Heart left ventricle (tissue), 16 donors: ENCODE results near the gene ACSS3. TPM values are rescaled to one million over a fixed set of nuclear protein-coding genes. Genes with fewer than 3 reads are reported as not detected.

ENCODE experiments used
- ATAC-seq, 4 donors: fragments of 200-7000 bp; cut with Tn5 transposase; one replicate each; pipeline ENCODE4 v1.9.1; 2020 to 2022; ENCODE audit warnings: moderate library complexity in 4 of 4, mild to moderate bottlenecking in 3 of 4, moderate number of reproducible peaks in 1 of 4
- DNase-seq, 5 donors: peaks; one replicate each; pipeline ENCODE4 v3.0.0-alpha.2; 2020
- H3K27ac ChIP-seq, 12 donors: fragments of 200-600 bp; sonication (generic) in 4 of 12; one replicate each; pipeline versions ENCODE4 v1.5.0 to v1.8.0; 2016 to 2022; ENCODE audit warnings: mild to moderate bottlenecking in 2 of 12
- H3K27me3 ChIP-seq, 9 donors: fragments of 200-600 bp; sonication (generic) in 2 of 9; one replicate each; pipeline versions ENCODE4 v1.5.1 to v1.8.0; 2016 to 2022; ENCODE audit warnings: mild to moderate bottlenecking in 3 of 9
- H3K36me3 ChIP-seq, 9 donors: fragments of 200-600 bp; sonication (generic) in 2 of 9; one replicate each; pipeline versions ENCODE4 v1.5.0 to v1.8.0; 2018 to 2022; ENCODE audit warnings: mild to moderate bottlenecking in 2 of 9
- H3K4me1 ChIP-seq, 12 donors: fragments of 200-600 bp; sonication (generic) in 4 of 12; one replicate each; pipeline versions ENCODE4 v1.5.0 to v1.8.0; 2016 to 2022; ENCODE audit warnings: mild to moderate bottlenecking in 3 of 12
- H3K4me3 ChIP-seq, 12 donors: fragments of 200-600 bp; sonication (generic) in 4 of 12; one replicate each; pipeline versions ENCODE4 v1.5.0 to v1.8.0; 2017 to 2022; ENCODE audit warnings: mild to moderate bottlenecking in 9 of 12, moderate library complexity in 4 of 12
- H3K9me3 ChIP-seq, 12 donors: fragments of 200-600 bp; sonication (generic) in 4 of 12; one replicate each; pipeline versions ENCODE4 v1.5.0 to v1.8.0; 2016 to 2022; ENCODE audit warnings: mild to moderate bottlenecking in 1 of 12
- CTCF ChIP-seq, 12 donors: fragments of 200-600 bp; sonication (generic) in 4 of 12; IDR thresholded peaks; one replicate each; pipeline versions ENCODE4 v1.5.0 to v1.8.0; 2018 to 2022; ENCODE audit warnings: antibody characterized with exemption in 12 of 12, mild to moderate bottlenecking in 5 of 12
- POLR2A ChIP-seq, 2 donors: fragments of 450-650 bp; IDR thresholded peaks; one replicate each; pipeline ENCODE4 v1.6.1; 2017; ENCODE audit warnings: antibody characterized with exemption in 2 of 2, mild to moderate bottlenecking in 2 of 2, moderate library complexity in 2 of 2
- WGBS, 4 donors: extraction: QIAGEN DNeasy Blood & Tissue Kit in 2 of 4; methylation state at CpG; one replicate each; pipeline versions ENCODE4 v1.1.5 to v1.1.7; 2013 to 2018; 5-methylcytosine and 5-hydroxymethylcytosine counted together
- intact Hi-C, 10 donors: fragments of 100-400 bp; cut with DNase I; formaldehyde crosslinking; loops; one replicate each; pipeline versions ENCODE4 v1.11.1 to v1.14.2; 2022
- microRNA-seq, 4 donors: library from miRNA; unstranded; fragments of <30 nt; microRNA quantifications; one replicate each; pipeline versions ENCODE4 to v1.2.0, GENCODE V29; 2017 to 2020
- polyA plus RNA-seq, 2 donors: library from polyadenylated mRNA; stranded (reverse); fragments of 200-250 nt; gene quantifications; one replicate each; pipeline ENCODE4 v1.2.3, GENCODE V29; 2013
- total RNA-seq, 9 donors: library from RNA; depleted of rRNA in 2 of 9; stranded (reverse); fragments of >200 nt in 2 of 9; fragmentation: NEBNext Ultra II Directional in 3 of 9; extraction: Animal tissue kit (Norgen Biotek cat#: 25700) in 3 of 9; gene quantifications; one replicate each; pipeline versions ENCODE4 v1.1.0 to v1.2.4, GENCODE V29; 2016 to 2023
- donor health status: ischemic (EF 13 %, LVEDD 7.1; RV severe dilation, severe dysfunction).
- donor health status: healthy with polysubstance abuse.
- donor health status: DM: no; HTN: yes; CAD: no.
- donor health status: DM: no; HTN: no; CAD: no.
- donor health status: ischemic (EF 25% LVEDD 6.9; RV normal size, moderate dysfunction).
- donor health status: ischemic (EF 25% LVEDD 5.7; RV mildly dilated, moderate dysfunction).
- donor health status: healthy.
- donor health status: DM: yes; HTN: yes; CAD: no.
- donor health status: ischemic (EF 35%, LVEDD 5.7; RV mildly dilated, moderate dysfunction).
- donor health status: nonischemic (EF 11% LVEDD 7.7; RV severe dilation, severe dysfunction).
- donor health status: DM: yes; HTN: yes; CAD: no.
- donor health status: PGD.
- donor health status: ischemic (EF 29% LVEDD 5.4; RV normal size, mild dysfunction).
- donor health status: nonischemic (EF 23%, LVEDD 6.1; RV moderate dilation, normal function).

The ACSS3 gene
- total and polyA plus RNA-seq, 11 donors = 8.6 to 36.0 (median 27.5) TPM

GRCh38 chr12:81300454-81300853 lies 222.6 kb downstream of the ACSS3 start:
- ATAC-seq = no peak
- TF ChIP-seq POLR2A (IDR thresholded peaks at IDR 0.05) = no peak
- TF ChIP-seq CTCF (IDR thresholded peaks at IDR 0.05) = no peak
- intact Hi-C loops = no loop called here
- DNase-seq = no peak
- Histone ChIP-seq H3K9me3 (no peaks in the 10 kb centered on the region), H3K27ac (no peak overlapping the region), H3K4me1 (peaks cover 0 to 3% (median 0%) of the 10 kb centered on the region in 12 donors), H3K4me3 (no peak overlapping the region), H3K36me3 (no peaks in the 10 kb centered on the region), H3K27me3 (no peaks in the 10 kb centered on the region)
- 45 to 54% (median 47%) methylated on average over 2 of the region's 2 CpGs for WGBS, 4 donors

GRCh38 chr12:81303935-81304334 lies 226.1 kb downstream of the ACSS3 start:
- ATAC-seq = no peak

More at GRCh38 chr12:81303935-81304334, 226.1 kb downstream of the ACSS3 start:
- H3K36me3 ChIP-seq = no peaks in the 10 kb centered on the region
- no peak overlapping the region for H3K4me3 ChIP-seq
- no peak for DNase-seq
- no peaks in the 10 kb centered on the region for H3K27me3 ChIP-seq
- WGBS, 4 donors = 83 to 91% (median 87%) methylated on average over 3 of the region's 3 CpGs
- intact Hi-C loops = no loop called here
- no peaks in the 10 kb centered on the region for H3K4me1 ChIP-seq
- no peaks in the 10 kb centered on the region for H3K9me3 ChIP-seq
- no peak for TF ChIP-seq CTCF (IDR thresholded peaks at IDR 0.05)
- TF ChIP-seq POLR2A (IDR thresholded peaks at IDR 0.05) = no peak
- H3K27ac ChIP-seq = no peak overlapping the region

Small RNA genes within 50 kb of the gene (microRNA-seq; reads per million reads assigned to microRNA genes)
- 0 to 0.83 (median 0.67) reads per million in 4 donors for gene MIR4699

Other genes starting within 250 kb of the ACSS3 start
- 10 to 100 TPM; 10.2 to 20.1 (median 14.6) TPM for gene LIN7A, start 140.1 kb upstream of the ACSS3 start, total RNA-seq
- gene LIN7A, start 140.1 kb upstream of the ACSS3 start, polyA plus RNA-seq = 10 to 100 TPM in 1 of 2 donors, 1 to 10 TPM in 1; 7.5 to 21.6 TPM